Hepatocyte (in vitro differentiated cells): ENCODE results near the gene CD80.

Experiments used
- EZH2phosphoT487 ChIP-seq: fragments of 200-600 bp; sonication (generic); IDR thresholded peaks from one replicate; pipeline ENCODE4 v1.6.1; 2018; ENCODE audit warnings: antibody characterized with exemption, mild to moderate bottlenecking, low read depth, moderate library complexity; ENCODE audit not compliant: unreplicated experiment, severe bottlenecking
- TF ChIP-seq, protein P1 (sequence below): fragments of 200-600 bp; sonication (generic); IDR thresholded peaks from 2 replicates; pipeline ENCODE4 v1.5.1; 2016; ENCODE audit warnings: antibody characterized with exemption, mild to moderate bottlenecking; ENCODE audit not compliant: poor library complexity

DNA sequence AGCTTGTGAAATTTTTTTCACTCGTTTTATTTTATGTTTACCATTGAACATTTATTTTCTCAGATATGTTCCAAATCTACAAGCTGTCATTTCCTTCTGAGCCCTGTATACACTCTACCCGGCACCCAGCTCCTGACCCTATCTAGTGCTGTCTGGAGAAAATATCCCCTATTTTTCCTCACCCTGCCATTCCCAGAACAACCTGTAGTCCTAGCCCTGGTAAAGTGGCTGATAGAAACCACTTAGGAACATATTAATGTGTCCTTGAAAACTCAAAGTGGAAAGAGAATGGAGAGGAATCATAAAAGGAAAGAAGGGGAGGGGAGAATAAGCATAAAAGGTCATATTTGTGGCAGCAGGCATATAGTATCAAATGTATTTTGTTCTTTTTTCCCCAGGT lies 69.3 kb downstream of the CD80 start:
- TF ChIP-seq, protein P1, sequence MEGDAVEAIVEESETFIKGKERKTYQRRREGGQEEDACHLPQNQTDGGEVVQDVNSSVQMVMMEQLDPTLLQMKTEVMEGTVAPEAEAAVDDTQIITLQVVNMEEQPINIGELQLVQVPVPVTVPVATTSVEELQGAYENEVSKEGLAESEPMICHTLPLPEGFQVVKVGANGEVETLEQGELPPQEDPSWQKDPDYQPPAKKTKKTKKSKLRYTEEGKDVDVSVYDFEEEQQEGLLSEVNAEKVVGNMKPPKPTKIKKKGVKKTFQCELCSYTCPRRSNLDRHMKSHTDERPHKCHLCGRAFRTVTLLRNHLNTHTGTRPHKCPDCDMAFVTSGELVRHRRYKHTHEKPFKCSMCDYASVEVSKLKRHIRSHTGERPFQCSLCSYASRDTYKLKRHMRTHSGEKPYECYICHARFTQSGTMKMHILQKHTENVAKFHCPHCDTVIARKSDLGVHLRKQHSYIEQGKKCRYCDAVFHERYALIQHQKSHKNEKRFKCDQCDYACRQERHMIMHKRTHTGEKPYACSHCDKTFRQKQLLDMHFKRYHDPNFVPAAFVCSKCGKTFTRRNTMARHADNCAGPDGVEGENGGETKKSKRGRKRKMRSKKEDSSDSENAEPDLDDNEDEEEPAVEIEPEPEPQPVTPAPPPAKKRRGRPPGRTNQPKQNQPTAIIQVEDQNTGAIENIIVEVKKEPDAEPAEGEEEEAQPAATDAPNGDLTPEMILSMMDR = no peak
- TF ChIP-seq EZH2phosphoT487 = no peak
